Measurements from ENCODE around the gene ZNF43. TPM values are rescaled to one million over a fixed set of nuclear protein-coding genes. Genes with fewer than 3 reads are reported as not detected.
A peak's percentile ranks its signal among the peaks of the same experiment; 100 is the strongest.

ZNF43 gene
- total and polyA plus RNA-seq, 2 of the 13 experiments (the other 11 are each of a cell fraction or from before 2014, with no cell fraction given): 2.9 to 8.5 TPM

DNA sequence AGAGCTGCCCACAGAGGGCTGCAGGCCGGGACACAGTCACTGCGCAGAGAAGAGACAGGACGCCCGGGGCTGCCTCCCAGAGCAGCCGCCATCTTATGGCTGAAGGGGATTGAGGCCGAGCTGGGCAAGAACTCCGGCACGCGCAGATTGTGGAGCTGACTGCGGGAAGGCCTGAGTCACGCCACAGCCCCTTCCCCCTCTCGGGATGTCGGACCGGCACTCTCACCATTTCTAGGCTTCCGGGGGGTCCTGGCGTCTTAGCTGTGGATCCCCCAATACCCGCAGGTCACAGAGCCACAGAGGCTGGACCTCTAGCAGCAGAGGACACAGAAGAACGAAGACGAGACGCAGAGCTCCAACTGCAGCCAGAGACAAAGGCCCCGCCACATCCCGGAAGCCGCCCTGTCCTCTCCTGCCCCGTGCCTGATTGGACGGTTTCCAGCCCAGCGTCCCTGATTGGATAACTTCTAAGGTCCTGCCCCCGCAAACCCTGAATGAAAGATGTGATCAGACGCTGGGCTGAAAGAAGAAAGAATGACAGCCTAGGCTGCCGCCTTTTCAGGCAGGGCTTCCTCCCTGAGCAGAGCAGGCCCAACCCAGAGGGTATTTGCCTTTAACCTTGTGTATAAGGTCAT is at the start of gene ZNF43 (continued):
- 0 out of 2 replicates have a peak, but pooled peaks have one; percentile 19 for TF ChIP-seq NR2C2 (CRISPR knock-in tag; IDR thresholded peaks at IDR 0.05; ENCODE audit: borderline replicate concordance)
- no peak for TF ChIP-seq GFI1 (CRISPR knock-in tag; IDR thresholded peaks at IDR 0.05; ENCODE audit: borderline replicate concordance)
- peak; percentile 69 for TF ChIP-seq AGO2 (optimal IDR thresholded peaks at IDR 0.05; ENCODE audit: low read depth, low read length)
- TF ChIP-seq PTBP1 (IDR thresholded peaks at IDR 0.05; ENCODE audit: low read depth, low read length, poor library complexity, severe bottlenecking): no peak
- TF ChIP-seq BORCS8-MEF2B (CRISPR knock-in tag; IDR thresholded peaks at IDR 0.05): peak; percentile 60; the same call in 1 of the 2 replicates
- no peak for TF ChIP-seq ATF7-NPFF (CRISPR knock-in tag; IDR thresholded peaks at IDR 0.05; ENCODE audit: low read depth)
- no peak for TF ChIP-seq CHD2 (IDR thresholded peaks at IDR 0.05; ENCODE audit: low read depth, low read length)
- TF ChIP-seq NFE2L1 (CRISPR knock-in tag; IDR thresholded peaks at IDR 0.05; ENCODE audit: borderline replicate concordance): peak; percentile 19; the same call in 1 of the 2 replicates
- peak; percentile 81 for TF ChIP-seq ZFY (CRISPR knock-in tag; IDR thresholded peaks at IDR 0.05)
- TF ChIP-seq, protein P1, sequence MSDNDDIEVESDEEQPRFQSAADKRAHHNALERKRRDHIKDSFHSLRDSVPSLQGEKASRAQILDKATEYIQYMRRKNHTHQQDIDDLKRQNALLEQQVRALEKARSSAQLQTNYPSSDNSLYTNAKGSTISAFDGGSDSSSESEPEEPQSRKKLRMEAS (IDR thresholded peaks at IDR 0.05): 0 out of 2 replicates have a peak, but pooled peaks have one; percentile 27
- TF ChIP-seq ZMAT3 (CRISPR knock-in tag; conservative IDR thresholded peaks at IDR 0.05): 0 out of 2 replicates have a peak, but pooled peaks have one; percentile 21
- TF ChIP-seq MYC (CRISPR knock-in tag; IDR thresholded peaks at IDR 0.05; ENCODE audit: borderline replicate concordance): peak; percentile 37; the same call in 1 of the 2 replicates
- TF ChIP-seq PRPF4 (IDR thresholded peaks at IDR 0.05; ENCODE audit: low read depth, low read length, poor library complexity, severe bottlenecking): no peak
- peak; percentile 54; the same call in 1 of the 2 replicates for TF ChIP-seq HIVEP1 (CRISPR knock-in tag; IDR thresholded peaks at IDR 0.05)
- no peak for TF ChIP-seq MAFG (CRISPR knock-in tag; IDR thresholded peaks at IDR 0.05)
- no peak for TF ChIP-seq U2AF2 (IDR thresholded peaks at IDR 0.05; ENCODE audit: low read depth, low read length)
- peak; percentile 59; the same call in 1 of the 2 replicates for TF ChIP-seq ZMYM4 (CRISPR knock-in tag; IDR thresholded peaks at IDR 0.05)
- 0 out of 2 replicates have a peak, but pooled peaks have one; percentile 31 for TF ChIP-seq KMT2A (CRISPR knock-in tag; IDR thresholded peaks at IDR 0.05)
- TF ChIP-seq, protein P2, sequence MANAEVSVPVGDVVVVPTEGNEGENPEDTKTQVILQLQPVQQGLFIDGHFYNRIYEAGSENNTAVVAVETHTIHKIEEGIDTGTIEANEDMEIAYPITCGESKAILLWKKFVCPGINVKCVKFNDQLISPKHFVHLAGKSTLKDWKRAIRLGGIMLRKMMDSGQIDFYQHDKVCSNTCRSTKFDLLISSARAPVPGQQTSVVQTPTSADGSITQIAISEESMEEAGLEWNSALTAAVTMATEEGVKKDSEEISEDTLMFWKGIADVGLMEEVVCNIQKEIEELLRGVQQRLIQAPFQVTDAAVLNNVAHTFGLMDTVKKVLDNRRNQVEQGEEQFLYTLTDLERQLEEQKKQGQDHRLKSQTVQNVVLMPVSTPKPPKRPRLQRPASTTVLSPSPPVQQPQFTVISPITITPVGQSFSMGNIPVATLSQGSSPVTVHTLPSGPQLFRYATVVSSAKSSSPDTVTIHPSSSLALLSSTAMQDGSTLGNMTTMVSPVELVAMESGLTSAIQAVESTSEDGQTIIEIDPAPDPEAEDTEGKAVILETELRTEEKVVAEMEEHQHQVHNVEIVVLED (CRISPR knock-in tag; IDR thresholded peaks at IDR 0.05; ENCODE audit: borderline replicate concordance): no peak
- TF ChIP-seq POLR2AphosphoS5 (IDR thresholded peaks at IDR 0.05; ENCODE audit: low read depth, low read length): peak; percentile 64
- TF ChIP-seq, protein P3, sequence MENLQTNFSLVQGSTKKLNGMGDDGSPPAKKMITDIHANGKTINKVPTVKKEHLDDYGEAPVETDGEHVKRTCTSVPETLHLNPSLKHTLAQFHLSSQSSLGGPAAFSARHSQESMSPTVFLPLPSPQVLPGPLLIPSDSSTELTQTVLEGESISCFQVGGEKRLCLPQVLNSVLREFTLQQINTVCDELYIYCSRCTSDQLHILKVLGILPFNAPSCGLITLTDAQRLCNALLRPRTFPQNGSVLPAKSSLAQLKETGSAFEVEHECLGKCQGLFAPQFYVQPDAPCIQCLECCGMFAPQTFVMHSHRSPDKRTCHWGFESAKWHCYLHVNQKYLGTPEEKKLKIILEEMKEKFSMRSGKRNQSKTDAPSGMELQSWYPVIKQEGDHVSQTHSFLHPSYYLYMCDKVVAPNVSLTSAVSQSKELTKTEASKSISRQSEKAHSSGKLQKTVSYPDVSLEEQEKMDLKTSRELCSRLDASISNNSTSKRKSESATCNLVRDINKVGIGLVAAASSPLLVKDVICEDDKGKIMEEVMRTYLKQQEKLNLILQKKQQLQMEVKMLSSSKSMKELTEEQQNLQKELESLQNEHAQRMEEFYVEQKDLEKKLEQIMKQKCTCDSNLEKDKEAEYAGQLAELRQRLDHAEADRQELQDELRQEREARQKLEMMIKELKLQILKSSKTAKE (CRISPR knock-in tag; IDR thresholded peaks at IDR 0.05; ENCODE audit: borderline replicate concordance): no peak
- TF ChIP-seq ZNF441 (CRISPR knock-in tag; IDR thresholded peaks at IDR 0.05; ENCODE audit: borderline replicate concordance): 0 out of 2 replicates have a peak, but pooled peaks have one; percentile 48
- no peak for TF ChIP-seq MIER2 (CRISPR knock-in tag; IDR thresholded peaks at IDR 0.05)
- TF ChIP-seq TARDBP (CRISPR knock-in tag; IDR thresholded peaks at IDR 0.05): peak; percentile 19; the same call in 1 of the 2 replicates
- TF ChIP-seq ZNF253 (CRISPR knock-in tag; IDR thresholded peaks at IDR 0.05; ENCODE audit: borderline replicate concordance): no peak
- TF ChIP-seq SALL1 (CRISPR knock-in tag; IDR thresholded peaks at IDR 0.05): peak; percentile 35; the same call in 1 of the 2 replicates
- TF ChIP-seq YEATS4 (CRISPR knock-in tag; IDR thresholded peaks at IDR 0.05; ENCODE audit: borderline replicate concordance): peak; percentile 35; the same call in 1 of the 2 replicates
